ENCODE results near the gene PKIG.

DNA sequence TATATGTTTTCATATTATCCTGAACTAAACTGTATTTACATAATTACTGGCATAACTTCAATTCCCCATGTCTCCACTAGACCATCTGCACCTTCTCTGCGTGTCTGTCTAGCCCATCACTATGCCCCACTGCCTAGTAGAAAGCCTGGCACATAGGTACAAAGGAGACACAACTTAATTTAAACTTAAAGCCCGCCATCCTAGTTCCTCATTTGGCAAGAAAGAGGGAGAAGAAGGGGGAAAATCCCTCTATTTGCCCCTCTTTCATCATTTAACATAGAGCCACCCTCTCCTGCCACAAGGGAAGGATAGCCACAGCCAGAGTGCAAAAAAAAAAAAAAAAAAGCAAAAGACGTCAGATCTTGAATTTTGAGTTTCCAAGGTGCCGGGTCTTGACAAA lies 1.8 kb downstream of the PKIG start:
- TF ChIP-seq, protein P1, sequence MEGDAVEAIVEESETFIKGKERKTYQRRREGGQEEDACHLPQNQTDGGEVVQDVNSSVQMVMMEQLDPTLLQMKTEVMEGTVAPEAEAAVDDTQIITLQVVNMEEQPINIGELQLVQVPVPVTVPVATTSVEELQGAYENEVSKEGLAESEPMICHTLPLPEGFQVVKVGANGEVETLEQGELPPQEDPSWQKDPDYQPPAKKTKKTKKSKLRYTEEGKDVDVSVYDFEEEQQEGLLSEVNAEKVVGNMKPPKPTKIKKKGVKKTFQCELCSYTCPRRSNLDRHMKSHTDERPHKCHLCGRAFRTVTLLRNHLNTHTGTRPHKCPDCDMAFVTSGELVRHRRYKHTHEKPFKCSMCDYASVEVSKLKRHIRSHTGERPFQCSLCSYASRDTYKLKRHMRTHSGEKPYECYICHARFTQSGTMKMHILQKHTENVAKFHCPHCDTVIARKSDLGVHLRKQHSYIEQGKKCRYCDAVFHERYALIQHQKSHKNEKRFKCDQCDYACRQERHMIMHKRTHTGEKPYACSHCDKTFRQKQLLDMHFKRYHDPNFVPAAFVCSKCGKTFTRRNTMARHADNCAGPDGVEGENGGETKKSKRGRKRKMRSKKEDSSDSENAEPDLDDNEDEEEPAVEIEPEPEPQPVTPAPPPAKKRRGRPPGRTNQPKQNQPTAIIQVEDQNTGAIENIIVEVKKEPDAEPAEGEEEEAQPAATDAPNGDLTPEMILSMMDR (conservative IDR thresholded peaks at IDR 0.05; ENCODE audit: low read depth, low read length): no peak
- TF ChIP-seq EZH2 (IDR thresholded peaks at IDR 0.05; ENCODE audit: borderline replicate concordance, low read depth, low read length, poor library complexity, severe bottlenecking): no peak

Measured in A673 (cell line).